ENCODE data around the gene FOLR1. TPM values are rescaled to one million over a fixed set of nuclear protein-coding genes. Genes with fewer than 3 reads are reported as not detected.

Gene FOLR1
- total and polyA plus RNA-seq, 9 of the 15 experiments (the other 6 are each of a cell fraction or from before 2014, with no cell fraction given), result 0.22 to 2.3 (median 1.0) TPM

DNA sequence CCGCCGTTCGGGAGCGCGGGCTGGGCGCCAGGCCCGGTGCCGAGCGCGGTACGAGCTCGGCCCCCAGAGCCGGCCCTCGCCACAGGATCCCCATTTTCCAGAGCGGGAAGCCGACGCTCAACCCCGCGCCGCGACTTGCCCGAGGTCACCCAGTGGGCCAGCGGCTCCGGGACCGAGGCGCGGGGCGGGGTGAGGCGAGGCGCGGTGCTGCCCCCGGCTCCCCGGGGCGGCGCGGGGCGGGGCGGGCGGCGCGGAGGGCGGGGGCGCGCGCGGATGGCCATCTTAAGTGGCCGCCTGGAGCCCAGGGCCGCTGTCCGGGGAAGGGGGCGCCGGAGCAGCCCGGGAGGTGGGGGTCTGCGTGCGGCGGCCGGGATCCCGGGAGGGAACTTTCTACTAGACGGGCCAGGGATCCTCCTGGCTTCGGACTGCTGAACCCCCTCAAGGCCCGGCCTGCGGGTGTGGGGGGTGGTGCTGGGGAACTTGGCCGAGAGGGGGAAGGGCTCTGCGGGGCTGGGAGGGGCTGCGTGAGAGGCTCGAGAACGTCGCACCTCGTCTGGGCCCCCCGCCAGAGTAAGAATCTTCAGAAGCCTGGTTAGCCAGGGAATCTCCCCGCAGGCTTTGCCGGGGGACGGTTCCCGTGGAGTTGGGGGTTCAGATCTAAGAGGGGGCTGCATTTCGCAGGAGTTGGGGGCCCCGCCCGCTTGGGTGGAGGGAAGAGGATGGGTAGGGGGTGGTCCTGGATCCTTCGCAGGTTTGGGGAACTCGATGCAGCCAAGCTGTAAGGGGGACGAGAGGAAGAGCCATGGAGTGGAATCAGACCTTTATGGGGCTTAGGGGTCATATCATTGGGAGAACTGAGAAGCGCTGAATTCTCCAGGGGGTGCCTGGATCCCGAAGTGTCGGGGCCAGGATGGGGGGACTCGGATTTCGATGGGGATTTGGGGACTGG is 31.9 kb downstream of the FOLR1 start (continued):
- TF ChIP-seq, protein P1, sequence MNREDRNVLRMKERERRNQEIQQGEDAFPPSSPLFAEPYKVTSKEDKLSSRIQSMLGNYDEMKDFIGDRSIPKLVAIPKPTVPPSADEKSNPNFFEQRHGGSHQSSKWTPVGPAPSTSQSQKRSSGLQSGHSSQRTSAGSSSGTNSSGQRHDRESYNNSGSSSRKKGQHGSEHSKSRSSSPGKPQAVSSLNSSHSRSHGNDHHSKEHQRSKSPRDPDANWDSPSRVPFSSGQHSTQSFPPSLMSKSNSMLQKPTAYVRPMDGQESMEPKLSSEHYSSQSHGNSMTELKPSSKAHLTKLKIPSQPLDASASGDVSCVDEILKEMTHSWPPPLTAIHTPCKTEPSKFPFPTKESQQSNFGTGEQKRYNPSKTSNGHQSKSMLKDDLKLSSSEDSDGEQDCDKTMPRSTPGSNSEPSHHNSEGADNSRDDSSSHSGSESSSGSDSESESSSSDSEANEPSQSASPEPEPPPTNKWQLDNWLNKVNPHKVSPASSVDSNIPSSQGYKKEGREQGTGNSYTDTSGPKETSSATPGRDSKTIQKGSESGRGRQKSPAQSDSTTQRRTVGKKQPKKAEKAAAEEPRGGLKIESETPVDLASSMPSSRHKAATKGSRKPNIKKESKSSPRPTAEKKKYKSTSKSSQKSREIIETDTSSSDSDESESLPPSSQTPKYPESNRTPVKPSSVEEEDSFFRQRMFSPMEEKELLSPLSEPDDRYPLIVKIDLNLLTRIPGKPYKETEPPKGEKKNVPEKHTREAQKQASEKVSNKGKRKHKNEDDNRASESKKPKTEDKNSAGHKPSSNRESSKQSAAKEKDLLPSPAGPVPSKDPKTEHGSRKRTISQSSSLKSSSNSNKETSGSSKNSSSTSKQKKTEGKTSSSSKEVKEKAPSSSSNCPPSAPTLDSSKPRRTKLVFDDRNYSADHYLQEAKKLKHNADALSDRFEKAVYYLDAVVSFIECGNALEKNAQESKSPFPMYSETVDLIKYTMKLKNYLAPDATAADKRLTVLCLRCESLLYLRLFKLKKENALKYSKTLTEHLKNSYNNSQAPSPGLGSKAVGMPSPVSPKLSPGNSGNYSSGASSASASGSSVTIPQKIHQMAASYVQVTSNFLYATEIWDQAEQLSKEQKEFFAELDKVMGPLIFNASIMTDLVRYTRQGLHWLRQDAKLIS (CRISPR knock-in tag; IDR thresholded peaks at IDR 0.05), result peak; percentile 53; the same call in 1 of the 2 replicates
- no peak for TF ChIP-seq CCAR2 (IDR thresholded peaks at IDR 0.05; ENCODE audit: low read depth, low read length)
- TF ChIP-seq, protein P2, sequence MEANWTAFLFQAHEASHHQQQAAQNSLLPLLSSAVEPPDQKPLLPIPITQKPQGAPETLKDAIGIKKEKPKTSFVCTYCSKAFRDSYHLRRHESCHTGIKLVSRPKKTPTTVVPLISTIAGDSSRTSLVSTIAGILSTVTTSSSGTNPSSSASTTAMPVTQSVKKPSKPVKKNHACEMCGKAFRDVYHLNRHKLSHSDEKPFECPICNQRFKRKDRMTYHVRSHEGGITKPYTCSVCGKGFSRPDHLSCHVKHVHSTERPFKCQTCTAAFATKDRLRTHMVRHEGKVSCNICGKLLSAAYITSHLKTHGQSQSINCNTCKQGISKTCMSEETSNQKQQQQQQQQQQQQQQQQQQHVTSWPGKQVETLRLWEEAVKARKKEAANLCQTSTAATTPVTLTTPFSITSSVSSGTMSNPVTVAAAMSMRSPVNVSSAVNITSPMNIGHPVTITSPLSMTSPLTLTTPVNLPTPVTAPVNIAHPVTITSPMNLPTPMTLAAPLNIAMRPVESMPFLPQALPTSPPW (CRISPR knock-in tag; IDR thresholded peaks at IDR 0.05), result peak; percentile 92
- TF ChIP-seq MYC (IDR thresholded peaks at IDR 0.05; ENCODE audit: low read depth, low read length), result no peak
- 0 out of 2 replicates have a peak, but pooled peaks have one; percentile 36 for TF ChIP-seq MYC (CRISPR knock-in tag; IDR thresholded peaks at IDR 0.05; ENCODE audit: borderline replicate concordance, low read depth)
- TF ChIP-seq CHD1 (IDR thresholded peaks at IDR 0.05; ENCODE audit: low read length), result peak; percentile 80
- peak; percentile 43 to 73; a peak in 3 of 4 replicates for TF ChIP-seq MAZ (CRISPR knock-in tag; conservative IDR thresholded peaks at IDR 0.05 in 1 of 2, IDR thresholded peaks at IDR 0.05 in 1 of 2)
- peak; percentile 26 for TF ChIP-seq SP1 (CRISPR knock-in tag; IDR thresholded peaks at IDR 0.05)
- peak; percentile 69 for TF ChIP-seq BRD4 (IDR thresholded peaks at IDR 0.05)
- TF ChIP-seq, protein P3, sequence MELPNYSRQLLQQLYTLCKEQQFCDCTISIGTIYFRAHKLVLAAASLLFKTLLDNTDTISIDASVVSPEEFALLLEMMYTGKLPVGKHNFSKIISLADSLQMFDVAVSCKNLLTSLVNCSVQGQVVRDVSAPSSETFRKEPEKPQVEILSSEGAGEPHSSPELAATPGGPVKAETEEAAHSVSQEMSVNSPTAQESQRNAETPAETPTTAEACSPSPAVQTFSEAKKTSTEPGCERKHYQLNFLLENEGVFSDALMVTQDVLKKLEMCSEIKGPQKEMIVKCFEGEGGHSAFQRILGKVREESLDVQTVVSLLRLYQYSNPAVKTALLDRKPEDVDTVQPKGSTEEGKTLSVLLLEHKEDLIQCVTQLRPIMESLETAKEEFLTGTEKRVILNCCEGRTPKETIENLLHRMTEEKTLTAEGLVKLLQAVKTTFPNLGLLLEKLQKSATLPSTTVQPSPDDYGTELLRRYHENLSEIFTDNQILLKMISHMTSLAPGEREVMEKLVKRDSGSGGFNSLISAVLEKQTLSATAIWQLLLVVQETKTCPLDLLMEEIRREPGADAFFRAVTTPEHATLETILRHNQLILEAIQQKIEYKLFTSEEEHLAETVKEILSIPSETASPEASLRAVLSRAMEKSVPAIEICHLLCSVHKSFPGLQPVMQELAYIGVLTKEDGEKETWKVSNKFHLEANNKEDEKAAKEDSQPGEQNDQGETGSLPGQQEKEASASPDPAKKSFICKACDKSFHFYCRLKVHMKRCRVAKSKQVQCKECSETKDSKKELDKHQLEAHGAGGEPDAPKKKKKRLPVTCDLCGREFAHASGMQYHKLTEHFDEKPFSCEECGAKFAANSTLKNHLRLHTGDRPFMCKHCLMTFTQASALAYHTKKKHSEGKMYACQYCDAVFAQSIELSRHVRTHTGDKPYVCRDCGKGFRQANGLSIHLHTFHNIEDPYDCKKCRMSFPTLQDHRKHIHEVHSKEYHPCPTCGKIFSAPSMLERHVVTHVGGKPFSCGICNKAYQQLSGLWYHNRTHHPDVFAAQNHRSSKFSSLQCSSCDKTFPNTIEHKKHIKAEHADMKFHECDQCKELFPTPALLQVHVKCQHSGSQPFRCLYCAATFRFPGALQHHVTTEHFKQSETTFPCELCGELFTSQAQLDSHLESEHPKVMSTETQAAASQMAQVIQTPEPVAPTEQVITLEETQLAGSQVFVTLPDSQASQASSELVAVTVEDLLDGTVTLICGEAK (IDR thresholded peaks at IDR 0.05), result peak; percentile 56
- TF ChIP-seq, protein P3 (CRISPR knock-in tag; IDR thresholded peaks at IDR 0.05), result no peak

All from K562 (cell line).